Anterior cingulate cortex (tissue), 58 donors: ENCODE results near the gene TMTC2.
"Not testable (repeated sequence)": the region's sequence is repeated elsewhere in the genome, so short reads cannot be mapped to it uniquely, and the experiment has no call there.

Experiments
- DNase-seq, 58 donors: peaks; one replicate each; lab custom pipeline; 2025; lab: John Stamatoyannopoulos, UW

The TMTC2 gene

GRCh38 chr12:83102499-83102898 is 415.8 kb downstream of the TMTC2 start:
- no peak for DNase-seq

GRCh38 chr12:83106873-83107272 is 420.2 kb downstream of the TMTC2 start:
- no peak for DNase-seq

- DNase-seq = no peak
Measured at GRCh38 chr12:83110424-83110823, 423.7 kb downstream of the TMTC2 start.

- DNase-seq = no peak
Measured at GRCh38 chr12:83113945-83114344, 427.2 kb downstream of the TMTC2 start.

- no peak for DNase-seq
Measured at GRCh38 chr12:83114966-83115365, 428.3 kb downstream of the TMTC2 start.

- DNase-seq = not testable (repeated sequence)
Measured at GRCh38 chr12:83117926-83118325, 431.2 kb downstream of the TMTC2 start.

- peak in 33 of 58 donors; percentile 6 to 80 (median 24) for DNase-seq
Measured at GRCh38 chr12:83121897-83122622, 435.4 kb downstream of the TMTC2 start.

GRCh38 chr12:83122623-83122934 is 435.9 kb downstream of the TMTC2 start:
- DNase-seq = peak in 3 of 58 donors; percentile 31 to 45 (median 37)

GRCh38 chr12:83123039-83123438 is 436.3 kb downstream of the TMTC2 start:
- DNase-seq = peak in 2 of 58 donors; percentile 2 to 10

GRCh38 chr12:83128540-83128939 is 441.8 kb downstream of the TMTC2 start:
- DNase-seq = peak in 1 of 58 donors; percentile 59

GRCh38 chr12:83130178-83130577 is 443.5 kb downstream of the TMTC2 start:
- DNase-seq = no peak

GRCh38 chr12:83132360-83132759 is 445.7 kb downstream of the TMTC2 start:
- DNase-seq = no peak

- no peak for DNase-seq
Measured at GRCh38 chr12:83136411-83136810, 449.7 kb downstream of the TMTC2 start.

- DNase-seq = no peak
Measured at GRCh38 chr12:83140135-83140534, 453.4 kb downstream of the TMTC2 start.

GRCh38 chr12:83141460-83141994 is 454.8 kb downstream of the TMTC2 start:
- no peak for DNase-seq

- no peak for DNase-seq
Measured at GRCh38 chr12:83142914-83143313, 456.2 kb downstream of the TMTC2 start.

- no peak for DNase-seq
Measured at GRCh38 chr12:83143950-83144349, 457.2 kb downstream of the TMTC2 start.

GRCh38 chr12:83145325-83145840 is 458.7 kb downstream of the TMTC2 start:
- no peak for DNase-seq

GRCh38 chr12:83147341-83147740 is 460.6 kb downstream of the TMTC2 start:
- DNase-seq = no peak

GRCh38 chr12:83149987-83150386 is 463.3 kb downstream of the TMTC2 start:
- no peak for DNase-seq

GRCh38 chr12:83150465-83151189 is 463.9 kb downstream of the TMTC2 start:
- DNase-seq = no peak

GRCh38 chr12:83153177-83153576 is 466.5 kb downstream of the TMTC2 start:
- no peak for DNase-seq
